EL (cell line): Measurements from ENCODE around the gene NTF4.

Experiments
- DNase-seq: peaks from one replicate; pipeline ENCODE4 v3.0.0-alpha.2; 2016

NTF4 gene, protein sequence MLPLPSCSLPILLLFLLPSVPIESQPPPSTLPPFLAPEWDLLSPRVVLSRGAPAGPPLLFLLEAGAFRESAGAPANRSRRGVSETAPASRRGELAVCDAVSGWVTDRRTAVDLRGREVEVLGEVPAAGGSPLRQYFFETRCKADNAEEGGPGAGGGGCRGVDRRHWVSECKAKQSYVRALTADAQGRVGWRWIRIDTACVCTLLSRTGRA

GRCh38 chr19:49064768-49065611 lies at the start of gene NTF4:
NTF4 (minus strand) TSS chr19:49064818; CDS start chr19:49061997, 2,821 bp downstream.
- DNase-seq: peak; percentile 28

- DNase-seq: peak; percentile 80
Observed at GRCh38 chr19:49113762-49114629, 49.4 kb upstream of the NTF4 start, which contains the start of gene LIN7B. LIN7B (plus strand) TSS chr19:49114370; CDS start chr19:49114405, 35 bp downstream.

DNA sequence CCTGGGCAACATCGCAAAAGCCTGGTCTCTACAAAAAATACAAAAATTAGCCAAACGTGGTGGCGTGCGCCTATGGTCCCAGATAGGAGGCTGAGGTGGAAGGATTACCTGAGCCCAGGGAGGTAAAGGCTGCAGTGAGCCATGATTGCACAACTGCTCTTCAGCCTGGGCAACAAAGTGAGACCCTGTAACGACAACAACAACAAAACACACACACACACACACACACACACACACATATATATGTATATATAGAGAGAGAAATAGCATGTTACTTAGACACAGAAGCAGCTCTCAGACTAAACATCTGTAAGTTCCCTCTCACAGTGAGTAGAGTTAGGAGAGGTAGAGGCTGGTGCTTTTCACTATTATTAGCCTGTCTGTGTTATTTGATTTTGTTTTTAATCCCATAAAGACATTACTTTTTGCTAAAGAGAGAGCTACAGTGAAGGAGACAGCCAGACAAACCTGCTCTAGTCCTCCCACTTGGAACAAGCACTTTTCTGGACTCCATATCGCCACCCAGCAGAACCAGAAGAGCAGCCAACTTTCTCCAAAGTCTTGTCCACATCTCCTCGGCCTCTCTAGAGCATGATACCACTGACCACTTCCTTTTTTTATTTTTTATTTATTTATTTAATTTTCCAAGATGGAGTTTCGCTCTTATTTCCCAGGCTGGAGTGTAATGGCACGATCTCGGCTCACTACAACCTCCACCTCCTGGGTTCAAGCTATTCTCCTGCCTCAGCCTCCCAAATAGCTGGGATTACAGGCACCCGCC lies 46.8 kb upstream of the NTF4 start:
- no peak for DNase-seq

DNA sequence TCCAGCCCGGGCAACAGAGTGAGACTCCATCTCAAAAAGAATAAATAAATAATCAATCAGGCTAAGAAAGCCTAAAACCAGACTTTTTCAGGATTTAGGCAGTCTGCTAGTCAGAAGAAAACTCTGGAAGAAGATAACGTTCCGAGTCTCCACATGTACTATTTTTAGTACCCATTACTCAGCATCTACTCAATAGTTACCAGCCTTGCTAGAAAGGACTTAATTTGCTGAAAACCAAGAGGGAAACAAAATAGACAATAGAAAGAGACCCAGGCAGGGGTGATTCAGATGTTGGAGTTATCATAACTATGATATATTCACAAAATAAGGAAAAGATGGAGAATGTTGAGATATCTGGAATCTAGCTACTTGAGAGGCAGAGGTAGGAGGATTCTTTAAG lies 45.9 kb upstream of the NTF4 start:
- DNase-seq: no peak

DNA sequence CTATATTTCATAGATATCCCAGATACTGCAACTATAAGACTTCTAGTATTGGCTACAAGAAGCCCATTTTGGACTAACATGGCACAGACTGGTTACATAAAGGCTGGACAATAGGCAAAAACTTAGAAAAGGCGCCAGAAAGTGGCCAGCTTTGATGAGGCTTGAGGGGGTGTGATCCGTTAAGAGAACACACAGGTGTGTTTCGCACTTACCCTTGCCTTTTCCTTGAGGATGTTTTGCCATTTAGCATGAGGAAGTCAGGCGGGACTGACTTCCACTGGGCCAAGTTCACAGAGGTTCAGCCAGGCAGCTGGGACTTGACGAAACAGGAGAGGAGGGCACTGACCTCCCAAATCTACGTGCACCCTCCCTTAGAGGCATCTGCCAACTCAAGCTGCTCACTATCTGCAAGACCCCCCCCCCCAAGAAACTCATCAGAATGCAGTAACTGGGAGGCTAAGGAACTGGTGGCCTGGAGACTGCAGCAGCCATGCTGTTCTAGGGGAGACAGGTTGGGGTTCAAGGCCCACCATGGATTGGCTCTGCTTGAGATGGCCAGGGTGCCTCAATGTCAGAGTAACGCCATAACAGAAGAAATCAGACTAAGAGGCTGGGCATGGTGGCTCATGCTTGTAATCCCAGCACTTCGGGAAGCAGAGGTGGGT lies 45.1 kb upstream of the NTF4 start:
- DNase-seq: no peak

DNA sequence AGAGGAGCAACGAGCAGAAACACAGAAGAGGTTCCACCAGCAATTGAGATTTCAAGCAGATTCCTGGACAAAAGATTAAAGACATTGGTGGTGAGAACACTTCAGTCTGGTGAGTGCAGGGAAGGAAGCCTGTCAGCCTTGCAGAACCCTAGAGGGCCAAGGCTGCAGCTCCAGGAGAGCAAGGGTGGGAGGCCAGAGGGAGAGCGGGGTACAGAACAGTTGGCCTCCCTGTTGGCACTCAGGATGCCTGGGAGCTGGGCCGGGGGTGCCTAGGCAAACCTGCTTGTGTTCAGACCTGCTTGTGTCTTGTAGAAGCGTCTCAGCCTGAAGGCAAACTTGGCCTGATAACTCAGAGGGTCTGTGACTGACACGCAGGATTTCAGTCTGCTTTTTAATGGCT lies 44.4 kb upstream of the NTF4 start:
- DNase-seq: no peak

DNA sequence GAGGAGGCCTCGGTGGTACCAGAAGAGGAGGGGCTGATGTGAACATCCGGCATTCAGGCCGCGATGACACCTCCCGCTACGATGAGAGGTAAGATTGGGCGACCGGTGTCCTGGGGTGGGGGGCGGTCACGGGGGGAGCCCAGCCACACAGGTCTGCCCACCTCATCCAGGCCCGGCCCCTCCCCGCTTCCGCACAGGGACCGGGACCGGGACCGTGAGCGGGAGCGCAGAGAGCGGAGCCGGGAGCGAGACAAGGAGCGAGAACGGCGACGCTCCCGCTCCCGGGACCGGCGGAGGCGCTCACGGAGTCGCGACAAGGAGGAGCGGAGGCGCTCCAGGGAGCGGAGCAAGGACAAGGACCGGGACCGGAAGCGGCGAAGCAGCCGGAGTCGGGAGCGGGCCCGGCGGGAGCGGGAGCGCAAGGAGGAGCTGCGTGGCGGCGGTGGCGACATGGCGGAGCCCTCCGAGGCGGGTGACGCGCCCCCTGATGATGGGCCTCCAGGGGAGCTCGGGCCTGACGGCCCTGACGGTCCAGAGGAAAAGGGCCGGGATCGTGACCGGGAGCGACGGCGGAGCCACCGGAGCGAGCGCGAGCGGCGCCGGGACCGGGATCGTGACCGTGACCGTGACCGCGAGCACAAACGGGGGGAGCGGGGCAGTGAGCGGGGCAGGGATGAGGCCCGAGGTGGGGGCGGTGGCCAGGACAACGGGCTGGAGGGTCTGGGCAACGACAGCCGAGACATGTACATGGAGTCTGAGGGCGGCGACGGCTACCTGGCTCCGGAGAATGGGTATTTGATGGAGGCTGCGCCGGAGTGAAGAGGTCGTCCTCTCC lies 43.2 kb upstream of the NTF4 start:
- DNase-seq: no peak

GRCh38 chr19:49106648-49107135 lies 42.1 kb upstream of the NTF4 start:
- DNase-seq: peak; percentile 55

DNA sequence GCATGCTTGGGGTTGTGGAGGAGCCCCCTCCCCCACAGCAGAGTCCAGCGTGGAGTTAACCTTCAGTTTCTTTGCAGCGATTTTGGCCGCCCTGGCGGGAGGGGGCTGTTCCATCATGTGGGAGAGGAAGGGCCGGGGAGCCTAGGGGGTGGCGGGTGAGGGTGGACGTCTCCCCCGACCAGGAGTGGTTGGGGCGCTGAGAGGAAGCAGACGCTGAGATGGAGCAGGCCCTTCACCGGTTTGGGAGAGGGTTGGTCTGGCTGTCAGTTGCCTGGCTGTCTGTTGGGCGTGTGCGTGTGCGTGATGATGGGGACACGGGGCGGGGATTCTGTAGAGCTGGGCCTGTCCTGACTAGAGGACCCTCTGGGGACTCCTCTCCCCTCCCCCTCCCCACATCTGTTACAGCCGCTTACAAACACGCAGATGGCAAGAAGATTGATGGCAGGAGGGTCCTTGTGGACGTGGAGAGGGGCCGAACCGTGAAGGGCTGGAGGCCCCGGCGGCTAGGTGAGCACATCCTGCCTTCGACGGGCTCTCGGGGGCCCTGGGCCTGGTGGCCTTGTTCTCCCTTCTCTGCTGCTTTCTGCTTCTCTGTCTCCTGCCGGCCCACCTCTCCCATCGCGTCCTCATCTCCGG lies 39.7 kb upstream of the NTF4 start:
- no peak for DNase-seq

DNA sequence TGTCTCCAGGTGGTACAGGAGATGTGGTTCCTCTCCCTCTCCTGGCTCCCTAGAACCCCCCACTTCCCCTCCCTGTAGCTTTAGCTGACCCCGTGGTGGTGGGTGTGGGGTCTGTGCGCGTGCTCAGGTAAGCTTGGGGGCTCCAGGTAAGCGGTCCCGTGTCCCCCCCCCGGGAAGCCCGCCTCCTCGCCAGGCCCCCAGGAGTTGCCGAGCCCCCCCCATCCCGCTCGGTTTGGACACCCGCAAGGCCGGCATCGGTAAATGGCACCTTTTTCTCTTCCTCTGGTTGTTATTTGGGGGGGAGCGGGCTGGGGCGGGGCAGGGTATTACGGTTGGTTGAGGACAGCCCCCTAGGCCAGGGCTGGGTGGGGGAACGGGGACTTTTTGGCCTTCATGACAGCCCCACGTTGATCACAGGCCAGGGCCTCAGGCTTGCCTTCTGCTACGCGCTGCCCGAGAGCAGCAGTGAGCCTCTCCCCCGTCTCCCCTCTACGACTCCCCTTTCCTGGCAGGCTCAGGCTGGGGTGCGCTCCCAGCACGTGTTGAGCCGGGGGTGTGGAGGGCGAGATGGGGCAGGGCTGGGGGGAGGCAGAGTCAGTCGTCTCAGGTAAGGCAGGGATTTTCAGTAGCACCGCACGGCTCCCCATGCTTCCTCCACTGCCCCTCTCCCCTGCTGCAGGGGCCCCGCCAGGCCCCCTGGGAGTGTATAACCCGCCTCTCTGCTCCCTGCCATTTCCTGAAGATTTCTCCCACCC lies 38.9 kb upstream of the NTF4 start:
- no peak for DNase-seq

DNA sequence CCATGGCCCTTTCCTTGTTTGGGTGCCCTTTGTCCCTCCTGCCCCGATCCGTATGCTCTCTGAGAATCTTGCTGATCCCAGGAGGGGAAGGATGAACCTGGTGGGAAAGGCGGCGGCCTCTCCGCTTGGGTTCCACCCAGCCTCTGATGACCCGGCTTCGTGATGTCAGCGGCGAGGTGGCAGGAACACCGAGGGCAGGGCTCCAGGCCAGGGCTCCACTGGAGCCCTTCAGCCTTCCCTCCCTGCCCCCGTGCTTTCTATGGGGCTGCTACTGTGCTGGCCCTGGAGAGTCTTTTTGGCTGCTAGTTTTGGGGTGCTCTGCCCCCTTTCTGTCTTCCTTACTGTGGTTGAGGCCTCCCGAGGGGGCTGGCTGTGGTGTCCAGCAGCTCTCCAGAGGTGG lies 37.7 kb upstream of the NTF4 start:
- no peak for DNase-seq

- no peak for DNase-seq
Observed at GRCh38 chr19:49101160-49101559, 36.5 kb upstream of the NTF4 start.

GRCh38 chr19:49098795-49099194 lies 34.2 kb upstream of the NTF4 start:
- DNase-seq: no peak

DNA sequence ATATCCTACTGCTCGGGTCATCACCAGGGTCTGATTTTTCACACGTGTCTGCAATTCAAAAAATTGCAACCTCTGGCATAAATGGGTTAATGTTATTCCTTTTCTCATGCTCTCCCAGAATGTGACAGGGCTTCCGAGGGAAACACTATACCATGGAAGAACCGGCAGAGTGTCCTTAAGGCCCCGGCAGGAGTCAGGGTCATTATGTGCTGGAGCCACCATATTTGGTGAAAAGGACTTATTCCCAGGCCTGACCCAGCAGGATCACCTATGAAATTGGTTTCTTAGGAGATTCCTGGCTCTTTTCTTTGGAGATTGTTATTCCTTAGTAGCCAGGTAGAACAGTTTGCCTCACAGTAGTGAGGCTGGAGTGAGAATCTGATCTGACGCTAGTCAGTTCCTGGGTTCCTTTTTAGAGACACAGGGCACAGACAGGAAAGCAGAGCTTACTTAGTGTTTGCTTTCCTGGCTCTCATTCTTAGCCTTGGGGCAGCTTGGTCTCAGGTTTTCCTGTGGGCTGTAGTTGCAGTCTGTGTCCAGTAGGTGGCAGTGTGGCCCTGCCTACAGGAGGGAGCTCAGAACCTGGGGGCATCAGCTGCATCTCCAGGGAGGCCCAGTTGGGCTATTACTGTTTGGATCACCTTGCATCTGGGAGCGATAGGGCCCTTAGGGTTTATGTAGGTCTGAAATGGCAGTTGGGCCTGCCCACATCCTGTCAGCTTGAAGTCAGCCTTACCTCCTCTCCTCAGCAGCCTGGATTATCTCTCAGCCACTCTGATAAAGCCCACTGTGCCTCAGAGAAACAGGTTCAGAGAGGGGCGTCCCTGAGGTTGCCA lies 33.1 kb upstream of the NTF4 start:
- peak; percentile 82 for DNase-seq

- no peak for DNase-seq
Observed at GRCh38 chr19:49094505-49095482, 30.2 kb upstream of the NTF4 start.

DNA sequence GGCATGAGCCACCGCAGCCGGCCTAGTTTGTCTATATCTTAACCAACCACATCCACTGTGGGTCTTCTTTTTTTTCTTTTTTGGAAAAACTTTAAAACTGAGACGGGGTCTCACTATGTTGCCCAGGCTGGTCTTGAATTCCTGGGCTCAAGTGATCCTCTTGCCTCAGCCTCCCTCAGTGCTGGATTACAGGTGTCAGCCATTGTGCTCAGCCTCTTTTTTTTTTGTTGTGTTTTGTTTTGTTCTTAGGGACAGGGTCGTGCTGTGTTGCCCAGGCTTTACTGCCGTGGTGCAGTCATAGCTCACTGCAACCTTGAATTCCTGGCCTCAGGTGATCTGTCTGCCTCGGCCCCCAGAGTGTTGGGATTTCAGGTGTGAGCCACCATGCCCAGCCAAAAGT lies 28.1 kb upstream of the NTF4 start:
- DNase-seq: no peak

DNA sequence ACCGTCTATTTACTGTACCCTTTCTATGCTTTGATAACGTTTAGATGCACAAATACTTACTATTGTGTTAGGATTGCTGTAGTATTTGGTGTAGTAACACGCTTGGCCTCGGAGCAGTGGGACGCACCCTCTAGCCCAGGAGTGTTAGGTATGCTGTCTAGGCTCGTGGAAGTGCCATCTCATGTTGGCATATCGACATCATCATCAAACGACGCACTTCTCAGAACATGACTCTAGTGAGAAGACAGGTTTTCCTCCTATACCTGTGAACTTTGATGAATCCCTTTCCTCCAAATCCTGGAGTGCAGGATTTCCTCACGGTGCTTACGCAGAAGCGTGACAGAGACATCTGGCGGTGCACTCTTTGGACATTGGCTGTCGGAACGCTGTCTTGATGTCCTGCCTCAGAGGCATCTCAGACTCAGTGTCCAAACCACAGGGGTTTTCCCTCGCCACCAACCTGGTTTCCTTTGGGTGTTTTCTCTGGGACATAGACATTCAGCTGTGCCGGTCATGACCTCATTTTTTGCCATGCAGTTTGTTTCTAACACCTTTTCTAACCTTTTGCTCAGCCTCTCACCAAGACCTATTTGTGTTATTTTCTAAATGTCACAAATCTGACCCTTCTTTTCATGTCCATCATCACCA lies 26.9 kb upstream of the NTF4 start:
- no peak for DNase-seq
